Left cardiac atrium (tissue), 4 donors: ENCODE measurements around the gene TRMT112. TPM values are rescaled to one million over a fixed set of nuclear protein-coding genes. Genes with fewer than 3 reads are reported as not detected.

Source experiments
- ATAC-seq, 2 donors: fragments of 200-7000 bp; cut with Tn5 transposase; one replicate each; pipeline ENCODE4 v1.9.1; 2020; ENCODE audit warnings: mild to moderate bottlenecking in 2 of 2, moderate library complexity in 2 of 2
- DNase-seq: peaks from one replicate; pipeline ENCODE4 v3.0.0-alpha.2; 2020
- intact Hi-C, 2 donors: fragments of 100-400 bp; cut with DNase I; formaldehyde crosslinking; loops; one replicate each; pipeline versions ENCODE4 v1.14.1 to v1.15.1; 2022 to 2023
- total RNA-seq, 2 donors: library from RNA; stranded (reverse); fragmentation: NEBNext Ultra II Directional; extraction: Animal tissue kit (Norgen Biotek cat#: 25700); gene quantifications; one replicate each; pipeline ENCODE4 v1.2.1, GENCODE V29; 2021
- donor health status: DM: no; HTN: yes; CAD: no.
- donor health status: DM: no; HTN: yes; CAD: no; lungs with severe emphysema.
- donor health status: DM: yes; HTN: yes; CAD: no.
- donor health status: Dilated cardiomyopathy.

The TRMT112 gene
- total RNA-seq, 2 donors from 2014 or later = 94.1 to 101 TPM

DNA sequence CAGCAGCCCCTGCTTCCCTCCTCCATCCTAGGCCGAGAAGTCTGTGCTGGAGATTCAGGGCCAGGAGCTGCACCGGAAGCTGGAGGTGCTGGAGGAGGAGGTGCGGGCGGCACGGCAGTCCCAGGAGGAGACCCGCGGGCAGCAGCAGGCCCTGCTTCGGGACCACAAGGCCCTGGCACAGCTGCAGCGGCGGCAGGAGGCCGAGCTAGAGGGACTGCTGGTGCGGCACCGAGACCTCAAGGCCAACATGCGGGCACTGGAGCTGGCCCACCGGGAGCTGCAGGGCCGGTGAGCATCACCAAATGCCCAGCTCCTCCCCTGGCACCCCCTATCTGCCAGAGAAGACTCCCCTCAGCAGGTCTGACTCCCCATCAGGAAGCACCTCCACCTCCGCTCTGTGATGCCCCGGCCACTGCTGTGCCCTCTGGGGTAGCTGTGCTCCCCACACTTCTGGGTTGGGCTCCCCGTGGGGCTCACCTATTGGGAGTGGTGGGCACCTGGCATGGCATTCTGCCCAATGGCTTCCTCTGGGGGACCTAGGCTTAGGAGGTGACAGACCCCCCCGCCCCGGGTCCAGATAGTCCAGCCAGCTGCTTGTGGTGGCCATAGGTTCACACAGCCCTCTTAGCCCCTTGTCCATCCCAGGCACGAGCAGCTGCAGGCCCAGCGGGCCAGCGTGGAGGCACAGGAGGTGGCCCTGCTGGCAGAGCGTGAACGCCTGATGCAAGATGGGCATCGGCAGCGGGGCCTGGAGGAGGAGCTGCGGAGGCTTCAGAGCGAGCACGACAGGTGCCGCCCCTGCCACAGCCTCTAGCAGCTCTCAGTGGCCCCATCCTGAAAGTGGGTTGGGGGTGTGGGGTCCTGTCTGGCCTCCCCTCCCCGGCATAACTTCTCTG lies 35.0 kb upstream of the TRMT112 start:
- DNase-seq = no peak
- intact Hi-C loops = no loop called here
- ATAC-seq = no peak

DNA sequence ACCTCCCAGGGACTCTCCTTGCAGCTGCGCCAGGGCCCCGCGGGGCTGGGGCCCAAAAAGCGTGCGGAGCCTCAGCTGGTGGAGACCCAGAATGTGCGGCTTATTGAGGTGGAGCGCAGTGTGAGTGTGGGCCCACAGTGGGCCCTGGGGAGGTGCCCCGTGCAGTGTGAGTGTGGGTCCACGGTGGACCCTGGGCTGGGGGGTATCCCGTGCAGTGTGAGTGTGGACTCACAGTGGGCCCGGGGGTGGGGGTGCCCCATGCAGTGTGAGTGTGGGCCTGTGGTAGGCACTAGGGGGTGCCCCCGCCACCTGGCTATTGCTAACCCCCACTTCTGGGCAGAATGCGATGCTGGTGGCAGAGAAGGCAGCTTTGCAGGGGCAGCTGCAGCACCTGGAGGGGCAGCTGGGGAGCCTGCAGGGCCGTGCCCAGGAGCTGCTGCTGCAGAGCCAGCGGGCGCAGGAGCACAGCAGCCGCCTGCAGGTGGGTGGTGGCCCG lies 33.8 kb upstream of the TRMT112 start:
- DNase-seq = no peak
- intact Hi-C loops = no loop called here

DNA sequence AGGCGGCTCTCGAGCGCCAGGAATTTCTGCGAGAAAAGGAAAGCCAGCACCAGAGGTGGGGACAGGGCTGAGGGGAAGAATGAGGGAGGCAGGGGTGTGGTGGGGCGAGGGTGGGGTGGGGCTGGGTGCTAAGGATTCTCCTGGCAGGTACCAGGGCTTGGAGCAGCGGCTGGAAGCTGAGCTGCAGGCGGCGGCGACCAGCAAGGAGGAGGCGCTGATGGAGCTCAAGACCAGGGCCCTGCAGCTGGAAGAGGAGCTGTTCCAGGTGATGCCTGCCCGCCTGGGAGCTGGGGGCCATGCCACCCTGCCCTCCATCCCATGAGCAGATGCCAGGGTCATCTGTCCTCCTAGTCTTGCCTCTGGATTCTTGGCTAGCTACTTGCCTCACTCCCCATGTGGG lies 32.0 kb upstream of the TRMT112 start:
- intact Hi-C loops = no loop called here
- no peak for ATAC-seq
- DNase-seq = no peak

More for the DNA sequence above, 33.8 kb upstream of the TRMT112 start:
- ATAC-seq = no peak

DNA sequence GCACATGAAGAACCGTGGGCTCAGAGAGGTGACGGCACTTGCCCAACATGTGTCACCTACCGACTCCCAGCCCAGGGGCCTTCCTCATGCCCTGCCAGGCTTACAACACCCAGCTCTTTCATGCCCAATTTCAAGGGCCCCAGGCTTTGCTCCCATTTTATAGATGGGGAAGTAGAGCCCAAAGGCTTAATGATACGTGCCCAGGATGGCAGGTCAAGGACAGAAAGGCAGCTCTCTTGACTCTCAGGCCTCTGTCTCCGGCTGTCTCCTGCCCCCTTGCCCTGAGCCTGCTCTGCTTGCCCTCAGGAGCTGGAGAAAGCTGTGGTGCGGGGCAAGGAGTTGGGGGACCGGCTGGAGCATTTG lies 31.6 kb upstream of the TRMT112 start:
- DNase-seq = no peak
- intact Hi-C loops = no loop called here
- ATAC-seq = no peak

DNA sequence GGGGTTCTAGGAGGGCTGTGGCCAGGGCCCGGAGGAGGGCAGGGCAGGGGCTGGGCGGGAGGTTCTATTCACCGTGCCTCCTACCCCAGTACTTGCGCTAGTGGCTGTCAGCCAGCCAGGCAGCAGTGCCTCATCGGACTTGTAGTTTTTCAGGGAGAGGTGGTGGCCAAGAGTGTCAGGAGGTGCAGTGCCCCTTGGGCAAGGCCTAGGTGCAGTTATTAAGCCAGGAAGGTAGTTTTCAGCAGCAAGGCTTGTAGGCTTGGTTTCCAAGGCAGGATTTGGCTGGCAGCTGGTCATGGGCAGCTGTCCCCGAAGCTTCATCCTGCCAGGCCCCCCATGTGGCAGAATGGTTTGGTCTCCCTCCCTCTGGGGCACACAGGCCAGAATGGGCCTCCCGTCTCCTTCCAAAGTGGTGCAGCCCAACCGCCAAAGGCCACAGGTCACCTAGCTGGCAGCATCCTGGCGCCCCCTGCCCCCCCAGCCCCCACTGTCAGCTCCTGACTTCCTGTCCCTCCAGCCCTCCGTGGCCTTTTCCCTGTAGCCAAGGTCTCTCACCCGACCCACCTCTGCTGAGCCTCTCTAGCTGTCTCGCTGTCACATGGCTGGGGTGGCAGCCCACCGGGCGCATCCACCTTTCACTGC lies 31.1 kb upstream of the TRMT112 start:
- intact Hi-C loops = no loop called here
- peak in 1 of 2 donors; percentile 67 for ATAC-seq
- DNase-seq = no peak

DNA sequence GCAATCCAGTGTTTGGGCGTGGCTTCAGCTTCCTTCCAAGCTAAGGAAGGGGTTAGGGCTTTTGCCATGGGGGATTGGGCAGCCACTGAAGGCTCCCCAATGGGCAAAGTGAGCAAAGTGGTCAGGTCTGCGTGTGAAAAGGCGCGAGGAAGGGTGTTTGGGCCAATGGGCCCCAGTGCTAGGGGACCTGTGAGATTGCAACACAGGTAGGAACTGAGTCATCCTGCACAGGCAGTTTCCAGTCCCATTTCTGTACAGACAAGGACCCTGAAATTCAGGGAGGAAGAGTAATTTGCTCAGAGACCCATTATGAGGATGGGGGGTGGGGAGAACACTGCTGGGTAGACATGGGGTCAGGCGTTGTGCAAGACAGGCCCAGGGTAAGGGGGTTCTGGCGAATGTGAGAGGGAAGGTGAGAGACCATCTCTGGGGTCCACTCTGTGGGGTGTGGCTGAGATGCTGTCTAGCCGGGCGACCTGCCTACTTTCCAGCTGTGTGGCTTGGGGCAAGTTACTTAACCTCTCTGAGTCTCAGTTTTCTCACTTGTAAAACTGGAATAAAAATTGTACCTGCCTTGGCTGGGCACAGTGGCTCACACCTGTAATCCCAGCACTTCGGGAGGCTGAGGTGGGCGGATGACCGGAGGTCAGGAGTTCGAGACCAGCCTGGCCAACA lies 30.0 kb upstream of the TRMT112 start:
- ATAC-seq (no peak), DNase-seq (no peak)
- intact Hi-C loops = no loop called here

DNA sequence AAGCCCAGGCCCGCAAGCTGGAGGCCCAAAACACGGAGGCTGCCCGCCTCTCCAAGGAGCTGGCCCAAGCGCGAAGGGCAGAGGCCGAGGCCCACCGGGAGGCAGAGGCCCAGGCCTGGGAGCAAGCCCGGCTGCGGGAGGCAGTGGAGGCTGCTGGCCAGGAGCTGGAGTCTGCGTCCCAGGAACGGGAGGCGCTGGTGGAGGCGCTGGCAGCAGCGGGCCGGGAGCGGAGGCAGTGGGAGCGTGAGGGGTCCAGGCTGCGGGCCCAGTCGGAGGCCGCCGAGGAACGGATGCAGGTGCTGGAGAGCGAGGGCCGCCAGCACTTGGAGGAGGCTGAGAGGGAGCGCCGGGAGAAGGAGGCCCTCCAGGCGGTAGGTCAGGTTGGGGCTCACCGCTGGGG lies 27.4 kb upstream of the TRMT112 start:
- no peak for DNase-seq
- intact Hi-C loops = no loop called here

DNA sequence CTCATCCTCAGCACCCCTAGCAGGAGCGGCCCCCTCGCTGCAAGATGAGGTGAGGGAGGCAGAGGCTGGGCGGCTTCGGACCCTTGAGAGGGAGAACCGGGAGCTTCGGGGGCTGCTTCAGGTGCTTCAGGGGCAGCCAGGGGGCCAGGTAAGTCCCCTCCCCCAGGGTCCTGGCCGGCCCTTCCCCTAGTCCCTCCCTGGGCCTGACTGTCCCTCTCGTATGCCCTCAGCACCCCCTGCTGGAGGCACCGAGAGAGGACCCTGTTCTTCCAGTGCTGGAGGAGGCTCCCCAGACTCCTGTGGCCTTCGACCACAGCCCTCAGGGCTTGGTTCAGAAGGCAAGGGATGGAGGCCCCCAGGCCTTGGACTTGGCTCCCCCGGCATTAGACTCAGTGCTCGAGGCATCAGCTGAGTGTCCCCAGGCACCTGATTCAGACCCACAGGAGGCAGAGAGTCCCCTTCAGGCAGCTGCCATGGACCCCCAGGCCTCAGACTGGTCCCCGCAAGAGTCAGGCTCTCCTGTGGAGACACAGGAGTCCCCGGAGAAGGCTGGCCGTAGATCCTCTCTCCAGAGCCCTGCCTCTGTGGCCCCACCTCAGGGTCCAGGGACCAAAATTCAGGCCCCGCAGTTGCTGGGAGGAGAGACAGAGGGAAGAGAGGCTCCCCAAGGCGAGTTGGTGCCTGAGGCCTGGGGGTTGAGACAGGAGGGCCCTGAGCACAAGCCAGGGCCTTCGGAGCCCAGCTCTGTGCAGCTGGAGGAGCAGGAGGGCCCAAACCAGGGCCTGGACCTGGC lies 26.6 kb upstream of the TRMT112 start:
- ATAC-seq (peak in 1 of 2 donors; percentile 2), DNase-seq (no peak)
- intact Hi-C loops = no loop called here

More for the DNA sequence above, 27.4 kb upstream of the TRMT112 start:
- ATAC-seq = no peak

DNA sequence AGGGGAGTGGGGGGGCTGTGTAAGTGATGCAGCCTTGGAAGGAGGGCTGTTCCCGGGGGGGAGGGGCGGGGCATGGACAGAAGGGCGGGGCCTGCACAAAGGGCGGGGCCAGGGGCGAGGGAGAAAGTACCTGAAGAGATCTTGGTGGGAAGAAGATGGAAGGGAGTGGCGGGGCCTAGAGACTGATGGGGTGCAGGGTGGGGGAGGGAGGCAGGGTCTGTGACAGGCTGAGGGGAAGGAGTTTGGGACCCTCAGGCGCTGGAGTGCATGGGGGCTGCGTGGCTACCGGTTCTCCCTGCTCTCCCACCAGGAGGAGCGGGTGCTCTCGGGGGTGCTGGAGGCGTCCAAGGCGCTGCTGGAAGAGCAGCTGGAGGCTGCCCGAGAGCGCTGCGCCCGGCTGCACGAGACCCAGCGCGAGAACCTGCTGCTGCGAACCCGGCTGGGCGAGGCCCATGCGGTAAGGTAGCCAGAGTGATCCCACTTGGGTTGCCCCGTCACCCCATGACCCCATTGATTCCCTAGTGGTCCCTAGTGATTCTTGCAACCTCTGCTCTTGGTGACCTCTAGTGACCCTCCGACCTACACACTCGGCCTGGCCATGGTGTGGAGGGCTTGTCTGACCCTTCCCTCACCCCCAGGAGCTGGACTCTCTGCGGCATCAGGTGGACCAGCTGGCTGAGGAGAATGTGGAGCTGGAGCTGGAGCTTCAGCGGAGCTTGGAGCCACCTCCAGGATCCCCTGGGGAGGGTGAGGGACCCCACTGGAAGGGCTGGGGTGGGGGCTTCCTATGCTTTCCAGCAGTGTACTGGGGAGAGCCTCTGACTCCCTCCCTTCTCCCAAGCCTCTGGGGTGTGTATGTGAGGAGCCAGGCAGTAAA lies 25.7 kb upstream of the TRMT112 start:
- no peak for DNase-seq
- intact Hi-C loops = no loop called here
- ATAC-seq = peak in 1 of 2 donors; percentile 33

DNA sequence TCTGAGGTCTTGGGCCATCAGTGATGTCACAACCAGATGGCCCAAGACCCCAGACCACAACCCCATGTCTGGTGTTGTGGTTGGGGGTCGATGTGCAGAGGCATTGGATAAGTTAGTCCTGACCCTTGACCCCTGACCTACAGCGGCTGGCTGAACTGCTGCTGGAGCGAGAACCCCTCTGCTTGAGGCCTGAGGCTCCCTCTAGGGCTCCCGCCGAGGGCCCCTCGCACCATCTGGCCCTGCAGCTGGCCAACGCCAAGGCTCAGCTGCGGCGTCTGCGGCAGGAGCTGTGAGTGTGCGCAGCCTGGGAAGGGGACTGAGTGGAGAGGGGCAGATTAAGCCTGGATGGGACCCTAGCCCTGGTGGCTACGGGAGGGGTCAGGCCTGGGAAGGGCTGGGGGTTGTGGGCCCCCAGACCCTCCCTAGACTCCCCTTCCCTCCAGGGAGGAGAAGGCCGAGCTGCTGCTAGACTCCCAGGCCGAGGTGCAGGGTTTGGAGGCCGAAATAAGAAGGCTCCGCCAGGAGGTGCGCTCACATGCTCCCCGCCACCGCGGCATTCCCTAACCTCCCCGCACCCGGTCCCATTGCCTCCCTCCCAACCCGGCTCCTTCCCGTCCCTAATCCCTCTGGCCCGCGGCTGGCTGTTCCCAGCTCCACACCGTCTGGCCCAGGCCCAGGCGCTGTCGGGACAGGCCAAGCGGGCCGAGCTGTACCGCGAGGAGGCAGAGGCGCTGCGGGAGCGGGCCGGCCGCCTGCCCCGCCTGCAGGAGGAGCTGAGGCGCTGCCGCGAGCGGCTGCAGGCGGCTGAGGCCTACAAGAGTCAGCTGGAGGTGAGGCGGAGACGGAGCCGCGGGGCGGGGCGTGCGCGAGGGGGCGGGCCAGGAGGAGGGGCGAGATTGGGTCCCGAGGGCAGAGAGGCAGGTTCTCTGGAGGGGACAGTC lies 24.8 kb upstream of the TRMT112 start:
- intact Hi-C loops = no loop called here
- ATAC-seq (peak; percentile 91 to 94), DNase-seq (peak; percentile 89)

DNA sequence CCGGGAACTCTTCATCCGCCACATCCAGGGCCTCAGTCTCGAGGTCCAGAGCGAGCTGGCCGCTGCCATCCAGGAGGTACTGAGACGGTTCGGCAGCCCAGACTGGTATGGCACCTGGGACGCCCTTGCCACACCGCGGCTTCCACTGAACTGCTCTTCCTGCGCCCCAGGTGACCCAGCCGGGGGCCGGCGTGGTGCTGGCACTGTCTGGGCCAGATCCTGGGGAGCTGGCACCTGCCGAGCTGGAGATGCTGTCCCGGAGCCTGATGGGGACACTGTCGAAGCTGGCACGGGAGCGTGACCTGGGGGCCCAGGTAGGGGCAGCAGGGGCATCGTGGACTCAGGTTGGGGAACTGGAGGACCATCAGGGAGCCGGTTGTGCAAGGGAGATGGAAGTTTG lies 24.1 kb upstream of the TRMT112 start:
- ATAC-seq (no peak), DNase-seq (no peak)
- intact Hi-C loops = no loop called here

DNA sequence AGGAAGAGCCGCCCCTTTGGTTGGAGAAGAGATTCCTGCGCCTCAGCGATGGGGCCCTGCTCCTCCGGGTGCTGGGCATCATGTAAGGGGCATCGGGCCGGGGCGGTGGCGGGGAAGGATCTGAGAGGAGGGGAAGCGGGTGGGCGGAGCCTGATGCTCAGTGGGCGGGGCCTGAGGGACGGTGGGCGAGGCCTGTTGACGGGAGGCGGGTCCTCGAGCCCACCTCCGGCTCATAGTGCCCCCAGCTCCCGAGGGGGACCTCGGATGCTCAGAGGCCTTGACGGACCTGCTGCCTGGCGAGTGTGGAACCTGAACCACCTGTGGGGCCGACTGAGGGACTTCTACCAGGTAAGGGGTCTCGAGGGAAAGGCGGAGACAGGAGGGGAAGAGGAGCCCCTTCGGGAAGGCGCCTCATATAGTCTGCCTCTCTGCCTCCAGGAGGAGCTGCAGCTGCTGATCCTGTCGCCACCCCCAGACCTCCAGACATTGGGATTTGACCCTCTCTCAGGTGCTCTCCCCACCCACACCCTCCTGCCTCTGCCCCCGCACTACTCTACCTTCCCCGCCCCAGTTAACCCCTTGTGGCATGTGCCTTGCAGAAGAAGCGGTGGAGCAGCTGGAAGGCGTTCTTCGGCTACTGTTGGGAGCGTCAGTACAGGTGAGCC lies 23.4 kb upstream of the TRMT112 start:
- intact Hi-C loops = no loop called here
- ATAC-seq = peak; percentile 3 to 17
- peak; percentile 59 for DNase-seq

DNA sequence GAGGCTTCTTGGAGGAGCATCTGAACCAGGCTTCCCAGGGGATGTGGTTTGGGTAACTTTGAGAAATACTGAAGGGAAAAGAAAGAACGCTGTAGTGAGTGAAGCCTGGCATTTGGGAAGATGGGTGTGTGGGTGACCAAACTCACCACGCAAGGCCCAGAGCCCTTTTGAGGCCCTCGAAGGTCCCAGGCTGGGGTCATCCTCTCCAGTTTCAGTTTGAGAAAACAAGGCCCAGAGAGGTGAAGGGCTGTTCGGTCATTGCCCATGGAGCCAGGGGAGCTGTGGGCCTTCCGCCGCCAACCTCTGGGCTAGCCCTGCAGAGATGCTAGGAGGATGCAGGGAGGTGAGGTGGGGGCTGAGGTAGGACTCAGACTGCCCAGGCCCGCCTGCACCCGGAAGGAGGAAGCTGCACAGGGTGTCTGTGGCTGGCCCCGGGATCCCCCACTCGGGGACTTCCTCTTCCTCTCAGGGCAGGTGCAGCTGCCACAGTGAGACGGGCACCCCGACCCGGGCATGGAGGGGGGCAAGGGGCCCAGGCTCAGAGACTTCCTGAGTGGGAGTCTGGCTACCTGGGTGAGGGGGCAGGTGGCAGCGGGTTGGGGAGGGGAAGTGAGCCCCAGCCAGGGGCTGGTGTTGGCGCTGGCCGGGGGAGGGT lies 22.5 kb upstream of the TRMT112 start, which contains the start of gene CCDC88B:
Gene CCDC88B (plus strand): TSS at position 451 of the 655 bp plus-strand sequence. CDS start 63 bp downstream, at position 514.
- DNase-seq = peak; percentile 62
- peak in 1 of 2 donors; percentile 6 for ATAC-seq
- intact Hi-C loops = no loop called here

DNA sequence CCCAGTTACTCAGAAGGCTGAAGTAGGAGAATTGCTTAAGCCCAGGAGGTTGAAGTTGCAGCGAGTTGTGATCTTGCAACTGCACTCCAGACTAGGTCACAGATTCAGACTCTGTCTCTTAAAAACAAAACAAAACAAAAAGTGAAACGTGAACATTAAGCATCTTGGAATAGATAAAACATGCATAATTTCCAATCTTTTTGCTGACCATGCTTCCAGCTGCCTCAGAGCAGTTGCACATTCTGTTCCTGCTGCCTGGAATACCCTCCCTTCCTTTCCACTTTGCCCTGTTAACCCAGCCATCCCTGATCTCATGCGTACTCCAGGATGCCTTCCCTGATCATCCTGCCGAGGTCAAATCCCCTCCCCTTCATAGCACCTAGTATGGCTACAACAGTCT lies 21.9 kb upstream of the TRMT112 start:
- no peak for ATAC-seq
- no peak for DNase-seq
- intact Hi-C loops = no loop called here

DNA sequence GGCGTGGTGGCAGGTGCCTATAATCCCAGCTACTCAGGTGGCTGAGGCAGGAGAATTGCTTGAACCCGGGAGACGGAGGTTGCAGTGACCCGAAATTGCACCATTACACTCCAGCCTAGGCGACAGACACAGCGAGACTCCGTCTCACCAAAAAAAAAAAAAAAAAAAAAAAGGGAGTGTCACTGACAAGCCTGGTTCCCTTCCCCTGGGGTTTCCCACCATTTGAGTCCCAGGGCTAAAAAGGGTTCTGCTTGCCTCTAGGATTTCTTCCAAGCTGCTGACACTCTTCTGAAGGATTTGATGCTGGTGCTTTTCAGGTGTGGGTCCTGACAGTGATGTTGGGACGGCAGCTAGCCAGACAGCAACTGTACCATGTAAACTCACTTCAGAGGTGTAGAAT lies 21.4 kb upstream of the TRMT112 start:
- intact Hi-C loops = no loop called here
- DNase-seq (no peak), ATAC-seq (no peak)
